Measurements from ENCODE around the gene CA10. TPM values are rescaled to one million over a fixed set of nuclear protein-coding genes. Genes with fewer than 3 reads are reported as not detected.

CA10 gene
- polyA plus RNA-seq, 1 experiment = not detected

DNA sequence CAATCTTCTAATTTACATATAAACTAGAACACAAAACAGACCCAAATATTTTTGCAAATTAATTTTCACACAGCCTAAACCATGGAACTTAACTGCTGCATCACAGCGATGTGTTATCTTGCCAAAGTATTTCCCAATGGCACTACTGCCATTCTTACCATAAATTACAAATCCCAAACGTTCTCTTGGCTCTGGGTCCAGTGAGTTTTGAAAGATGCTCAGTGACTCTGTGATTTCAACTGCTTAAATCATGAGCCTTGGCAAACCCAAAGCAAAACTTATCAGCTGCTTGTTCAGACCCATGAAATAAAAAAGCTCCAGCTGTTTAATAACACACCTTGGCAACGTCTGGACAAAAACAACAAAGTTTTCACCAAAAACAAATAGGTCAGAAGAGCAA, 223.0 kb downstream of the CA10 start:
- TF ChIP-seq CTCF (IDR thresholded peaks at IDR 0.05; ENCODE audit: low read depth, low read length) = no peak
- H3K9me3 ChIP-seq (ENCODE audit: control insufficient read depth, insufficient read depth, low read length) = peaks cover 17% of the 10 kb centered on the region; the same call in 1 of the 2 replicates
- ChIA-PET CTCF (no interaction called here), POLR2A (no interaction called here)
- H3K27me3 ChIP-seq (ENCODE audit: control insufficient read depth, insufficient read depth, low read length) = no peaks in the 10 kb centered on the region
- DNase-seq (ENCODE audit: low read depth, low spot score) = no peak
- no peak overlapping the region for H3K4me3 ChIP-seq (ENCODE audit: low read depth, low read length)
- no peak overlapping the region for H3K27ac ChIP-seq (ENCODE audit: low read depth, low read length)

GRCh38 chr17:51933647-51934046, 224.9 kb downstream of the CA10 start:
- H3K4me3 ChIP-seq (ENCODE audit: low read depth, low read length) = no peak overlapping the region
- CTCF ChIA-PET = no interaction called here
- no peak for TF ChIP-seq CTCF (IDR thresholded peaks at IDR 0.05; ENCODE audit: low read depth, low read length)
- peaks cover 17% of the 10 kb centered on the region; the same call in 1 of the 2 replicates for H3K9me3 ChIP-seq (ENCODE audit: control insufficient read depth, insufficient read depth, low read length)
- no peaks in the 10 kb centered on the region for H3K27me3 ChIP-seq (ENCODE audit: control insufficient read depth, insufficient read depth, low read length)
- POLR2A ChIA-PET = no interaction called here
- no peak for DNase-seq (ENCODE audit: low read depth, low spot score)
- no peak overlapping the region for H3K27ac ChIP-seq (ENCODE audit: low read depth, low read length)

- Histone ChIP-seq H3K27ac (ENCODE audit: low read depth, low read length) (no peak overlapping the region), H3K27me3 (ENCODE audit: control insufficient read depth, insufficient read depth, low read length) (no peaks in the 10 kb centered on the region), H3K9me3 (ENCODE audit: control insufficient read depth, insufficient read depth, low read length) (peaks cover 9% of the 10 kb centered on the region; the same call in 1 of the 2 replicates), H3K4me3 (ENCODE audit: low read depth, low read length) (no peak overlapping the region)
- TF ChIP-seq CTCF (IDR thresholded peaks at IDR 0.05; ENCODE audit: low read depth, low read length) = no peak
- DNase-seq (ENCODE audit: low read depth, low spot score) = no peak
- CTCF ChIA-PET = no interaction called here
- POLR2A ChIA-PET = no interaction called here
Observed at GRCh38 chr17:51926448-51926847, 232.1 kb downstream of the CA10 start.

- no peak for TF ChIP-seq CTCF (IDR thresholded peaks at IDR 0.05; ENCODE audit: low read depth, low read length)
- H3K27me3 ChIP-seq (ENCODE audit: control insufficient read depth, insufficient read depth, low read length) = no peaks in the 10 kb centered on the region
- CTCF ChIA-PET = no interaction called here
Observed at GRCh38 chr17:51921500-51921899, 237.0 kb downstream of the CA10 start.

GRCh38 chr17:51914577-51914976, 243.9 kb downstream of the CA10 start:
- TF ChIP-seq CTCF (IDR thresholded peaks at IDR 0.05; ENCODE audit: low read depth, low read length) = no peak
- CTCF ChIA-PET = no interaction called here
- POLR2A ChIA-PET = no interaction called here

More at GRCh38 chr17:51921500-51921899, 237.0 kb downstream of the CA10 start:
- H3K9me3 ChIP-seq (ENCODE audit: control insufficient read depth, insufficient read depth, low read length) = peaks cover 12% of the 10 kb centered on the region; the same call in 1 of the 2 replicates
- no peak for DNase-seq (ENCODE audit: low read depth, low spot score)
- H3K4me3 ChIP-seq (ENCODE audit: low read depth, low read length) = no peak overlapping the region
- H3K27ac ChIP-seq (ENCODE audit: low read depth, low read length) = no peak overlapping the region
- POLR2A ChIA-PET = no interaction called here

More at GRCh38 chr17:51914577-51914976, 243.9 kb downstream of the CA10 start:
- Histone ChIP-seq H3K27ac (ENCODE audit: low read depth, low read length) (no peak overlapping the region), H3K4me3 (ENCODE audit: low read depth, low read length) (no peak overlapping the region), H3K27me3 (ENCODE audit: control insufficient read depth, insufficient read depth, low read length) (no peaks in the 10 kb centered on the region), H3K9me3 (ENCODE audit: control insufficient read depth, insufficient read depth, low read length) (peaks cover 8% of the 10 kb centered on the region; the same call in 1 of the 2 replicates)
- no peak for DNase-seq (ENCODE audit: low read depth, low spot score)
